RWPE2 (cell line): ENCODE measurements around the gene YY1.
A peak's percentile ranks its signal among the peaks of the same experiment; 100 is the strongest.

Source experiments
- ATAC-seq: fragments of 200-7000 bp; cut with Tn5 transposase; 3 replicates; pipeline ENCODE4 v1.9.1; 2021; ENCODE audit warnings: low read depth
- DNase-seq: peaks from one replicate; pipeline ENCODE4 v3.0.0-alpha.2; 2020; ENCODE audit warnings: low spot score
- H3K27ac ChIP-seq: fragments of 450-650 bp; 2 replicates; pipeline ENCODE4 v1.5.1; 2017; ENCODE audit warnings: mild to moderate bottlenecking; ENCODE audit not compliant: poor library complexity, severe bottlenecking
- H3K27me3 ChIP-seq: fragments of 250-450 bp; sonication (Bioruptor Pico); 2 replicates; pipeline ENCODE4 v1.5.1; 2021; ENCODE audit warnings: mild to moderate bottlenecking, moderate library complexity; ENCODE audit not compliant: insufficient read depth, poor library complexity, severe bottlenecking
- H3K36me3 ChIP-seq: fragments of 250-450 bp; sonication (Bioruptor Pico); 2 replicates; pipeline ENCODE4 v1.5.1; 2020; ENCODE audit warnings: low read depth, mild to moderate bottlenecking, moderate library complexity
- H3K4me1 ChIP-seq: fragments of 250-450 bp; sonication (Bioruptor Pico); 2 replicates; pipeline ENCODE4 v1.5.1; 2021; ENCODE audit warnings: mild to moderate bottlenecking, moderate library complexity; ENCODE audit not compliant: insufficient read depth, poor library complexity, severe bottlenecking
- H3K4me3 ChIP-seq: fragments of 250-450 bp; sonication (Bioruptor Pico); 2 replicates; pipeline ENCODE4 v1.5.1; 2021; ENCODE audit warnings: mild to moderate bottlenecking, moderate library complexity; ENCODE audit not compliant: severe bottlenecking
- H3K9me3 ChIP-seq: fragments of 250-450 bp; sonication (Bioruptor Pico); 2 replicates; pipeline ENCODE4 v1.5.1; 2021; ENCODE audit warnings: mild to moderate bottlenecking, moderate library complexity; ENCODE audit not compliant: severe bottlenecking
- CTCF ChIP-seq: fragments of 450-650 bp; IDR thresholded peaks from one replicate; pipeline ENCODE4 v1.5.1; 2017; ENCODE audit warnings: mild to moderate bottlenecking, moderate library complexity; ENCODE audit not compliant: poor library complexity, severe bottlenecking

Gene YY1

GRCh38 chr14:100237735-100238418, 1.1 kb upstream of the YY1 start:
- H3K9me3 ChIP-seq = no peaks in the 10 kb centered on the region
- peaks cover 51% of the 10 kb centered on the region for H3K36me3 ChIP-seq
- peak; percentile 33 for ATAC-seq
- peak overlapping the region; percentile 94 for H3K27ac ChIP-seq
- no peak for TF ChIP-seq CTCF
- H3K27me3 ChIP-seq = no peaks in the 10 kb centered on the region
- H3K4me1 ChIP-seq = peaks cover 22% of the 10 kb centered on the region
- peak overlapping the region; percentile 77 for H3K4me3 ChIP-seq
- DNase-seq = peak; percentile 64

- Histone ChIP-seq H3K4me1 (peaks cover 34% of the 10 kb centered on the region), H3K36me3 (peaks cover 57% of the 10 kb centered on the region)
- no peak for ATAC-seq
Observed at GRCh38 chr14:100239211-100239839, 381 bp downstream of the YY1 start.

GRCh38 chr14:100239840-100240667, 1.1 kb downstream of the YY1 start:
- Histone ChIP-seq H3K27me3 (no peaks in the 10 kb centered on the region), H3K27ac (peak overlapping the region; percentile 94), H3K36me3 (peaks cover 51% of the 10 kb centered on the region), H3K4me3 (peak overlapping the region; percentile 77), H3K4me1 (peaks cover 37% of the 10 kb centered on the region), H3K9me3 (no peaks in the 10 kb centered on the region)
- peak; percentile 97 for TF ChIP-seq CTCF
- DNase-seq (peak; percentile 83), ATAC-seq (peak; percentile 46)

More at GRCh38 chr14:100239211-100239839, 381 bp downstream of the YY1 start:
- Histone ChIP-seq H3K4me3 (peak overlapping the region; percentile 77), H3K9me3 (no peaks in the 10 kb centered on the region), H3K27ac (peak overlapping the region; percentile 94), H3K27me3 (no peaks in the 10 kb centered on the region)
- peak; percentile 77 for DNase-seq
- no peak for TF ChIP-seq CTCF

GRCh38 chr14:100240668-100241032, 1.7 kb downstream of the YY1 start:
- Histone ChIP-seq H3K27me3 (no peaks in the 10 kb centered on the region), H3K27ac (peak overlapping the region; percentile 94), H3K36me3 (peaks cover 53% of the 10 kb centered on the region), H3K4me3 (peak overlapping the region; percentile 77), H3K4me1 (peaks cover 39% of the 10 kb centered on the region), H3K9me3 (no peaks in the 10 kb centered on the region)
- no peak for DNase-seq
- ATAC-seq = no peak; the same call in 2 of the 3 replicates
- no peak for TF ChIP-seq CTCF
